ENCODE results near the gene SMPD3. TPM values are rescaled to one million over a fixed set of nuclear protein-coding genes. Genes with fewer than 3 reads are reported as not detected.

The SMPD3 gene
- total RNA-seq, 1 experiment from 2014 or later: 1.3 TPM

DNA sequence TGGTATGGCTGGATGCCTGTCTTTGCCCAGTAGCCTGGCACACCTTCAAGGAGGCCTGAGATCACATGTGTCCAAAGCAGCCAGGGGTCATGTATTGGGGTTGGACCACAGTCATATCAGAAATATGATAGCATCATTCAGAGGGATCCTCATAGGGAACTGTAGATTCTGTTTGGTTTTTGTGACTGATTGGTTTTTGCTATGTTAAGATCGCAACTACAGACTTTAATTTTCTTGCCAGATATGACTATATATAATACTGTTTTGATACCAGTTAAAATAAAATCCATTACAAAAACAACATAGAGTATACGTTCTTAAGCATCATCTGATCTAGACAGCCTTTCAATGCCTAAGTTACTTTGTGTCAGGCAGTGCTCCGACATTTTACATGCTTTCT, 11.8 kb upstream of the SMPD3 start:
- Histone ChIP-seq H3K36me3 (no peaks in the 10 kb centered on the region), H3K4me3 (no peak overlapping the region), H3K9me3 (replicated peaks) (no peaks in the 10 kb centered on the region), H3K27me3 (replicated peaks) (no peaks in the 10 kb centered on the region; the same call in 1 of the 2 replicates), H3K27ac (no peak overlapping the region), H3K4me1 (replicated peaks) (no peaks in the 10 kb centered on the region)
- DNase-seq (ENCODE audit: low read depth in 1 of 2, low spot score in 2 of 2): no peak

DNA sequence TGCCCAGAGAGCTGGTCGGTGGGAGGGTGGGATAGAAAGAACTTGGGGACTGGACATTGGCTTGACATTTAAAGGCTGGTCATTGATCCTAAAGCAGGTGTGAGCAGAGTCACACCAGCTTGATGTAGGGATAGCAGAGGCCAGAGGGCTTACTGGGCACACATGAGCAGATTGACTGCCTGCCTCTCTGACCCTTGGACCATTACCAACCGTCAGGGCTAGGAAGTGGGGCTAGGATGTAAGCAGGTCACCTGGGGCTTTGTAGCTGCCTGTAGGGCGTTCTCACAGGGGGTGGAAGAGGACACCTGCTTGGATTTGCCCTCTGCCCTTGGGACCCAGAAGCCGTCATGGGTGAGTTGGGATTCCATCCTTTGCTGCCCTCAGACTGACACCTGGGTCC, 11.1 kb upstream of the SMPD3 start:
- no peaks in the 10 kb centered on the region for H3K9me3 ChIP-seq (replicated peaks)
- DNase-seq (ENCODE audit: low read depth in 1 of 2, low spot score in 2 of 2): no peak
- H3K27me3 ChIP-seq (replicated peaks): no peaks in the 10 kb centered on the region; the same call in 1 of the 2 replicates
- no peak overlapping the region for H3K4me3 ChIP-seq
- no peak overlapping the region for H3K27ac ChIP-seq
- H3K36me3 ChIP-seq: no peaks in the 10 kb centered on the region
- no peaks in the 10 kb centered on the region for H3K4me1 ChIP-seq (replicated peaks)

- Histone ChIP-seq H3K36me3 (no peaks in the 10 kb centered on the region), H3K4me3 (no peak overlapping the region), H3K27ac (no peak overlapping the region), H3K9me3 (replicated peaks) (no peaks in the 10 kb centered on the region), H3K4me1 (replicated peaks) (no peaks in the 10 kb centered on the region), H3K27me3 (replicated peaks) (no peaks in the 10 kb centered on the region; the same call in 1 of the 2 replicates)
- DNase-seq (ENCODE audit: low read depth in 1 of 2, low spot score in 2 of 2): no peak
Observed at GRCh38 chr16:68458551-68458950, 10.2 kb upstream of the SMPD3 start.

GRCh38 chr16:68458101-68458500, 9.8 kb upstream of the SMPD3 start:
- H3K27ac ChIP-seq: no peak overlapping the region

GRCh38 chr16:68455631-68456030, 7.3 kb upstream of the SMPD3 start:
- Histone ChIP-seq H3K27ac (no peak overlapping the region), H3K4me3 (no peak overlapping the region), H3K36me3 (no peaks in the 10 kb centered on the region), H3K4me1 (replicated peaks) (peaks cover 19% of the 10 kb centered on the region), H3K27me3 (replicated peaks) (no peaks in the 10 kb centered on the region; the same call in 1 of the 2 replicates), H3K9me3 (replicated peaks) (no peaks in the 10 kb centered on the region)
- DNase-seq (ENCODE audit: low read depth in 1 of 2, low spot score in 2 of 2): no peak

More at GRCh38 chr16:68458101-68458500, 9.8 kb upstream of the SMPD3 start:
- Histone ChIP-seq H3K4me3 (no peak overlapping the region), H3K36me3 (no peaks in the 10 kb centered on the region), H3K27me3 (replicated peaks) (no peaks in the 10 kb centered on the region; the same call in 1 of the 2 replicates), H3K4me1 (replicated peaks) (no peaks in the 10 kb centered on the region; the same call in 1 of the 2 replicates), H3K9me3 (replicated peaks) (no peaks in the 10 kb centered on the region)
- no peak for DNase-seq (ENCODE audit: low read depth in 1 of 2, low spot score in 2 of 2)

GRCh38 chr16:68454920-68455435, 6.7 kb upstream of the SMPD3 start:
- Histone ChIP-seq H3K4me3 (no peak overlapping the region), H3K27me3 (replicated peaks) (no peaks in the 10 kb centered on the region; the same call in 1 of the 2 replicates), H3K9me3 (replicated peaks) (no peaks in the 10 kb centered on the region), H3K4me1 (replicated peaks) (peaks cover 21% of the 10 kb centered on the region), H3K36me3 (no peaks in the 10 kb centered on the region), H3K27ac (no peak overlapping the region)
- no peak for DNase-seq (ENCODE audit: low read depth in 1 of 2, low spot score in 2 of 2)

DNA sequence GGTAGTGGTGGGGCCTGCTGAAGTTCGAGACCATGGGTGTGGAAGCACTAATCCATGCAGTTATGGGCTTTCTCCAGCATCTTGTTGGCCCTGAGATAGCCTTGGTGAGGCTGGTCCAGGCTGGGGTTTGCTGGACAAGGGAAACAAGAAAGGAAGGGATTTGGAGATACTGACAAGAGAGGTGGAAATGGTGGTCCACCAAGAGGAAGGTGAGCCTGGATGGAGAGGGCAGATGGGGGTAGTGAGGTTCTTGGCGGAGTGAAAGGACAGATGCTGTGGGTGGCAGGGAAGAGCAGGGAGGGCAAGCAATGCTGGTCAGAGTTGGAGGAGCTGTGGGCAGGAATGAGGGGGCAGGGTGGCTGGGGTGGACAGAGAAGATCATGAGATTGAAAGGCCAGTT, 5.5 kb upstream of the SMPD3 start:
- Histone ChIP-seq H3K4me3 (no peak overlapping the region), H3K4me1 (replicated peaks) (peaks cover 21% of the 10 kb centered on the region), H3K36me3 (no peaks in the 10 kb centered on the region), H3K27ac (no peak overlapping the region), H3K27me3 (replicated peaks) (no peaks in the 10 kb centered on the region), H3K9me3 (replicated peaks) (no peaks in the 10 kb centered on the region)
- DNase-seq (ENCODE audit: low read depth in 1 of 2, low spot score in 2 of 2): no peak

- Histone ChIP-seq H3K27ac (peak overlapping the region; percentile 41), H3K4me1 (replicated peaks) (peaks cover 31% of the 10 kb centered on the region), H3K9me3 (replicated peaks) (no peaks in the 10 kb centered on the region), H3K4me3 (no peak overlapping the region), H3K36me3 (no peaks in the 10 kb centered on the region), H3K27me3 (replicated peaks) (no peaks in the 10 kb centered on the region)
- DNase-seq (ENCODE audit: low read depth in 1 of 2, low spot score in 2 of 2): peak in 1 of 2 experiments; percentile 43
Observed at GRCh38 chr16:68452176-68452575, 3.9 kb upstream of the SMPD3 start.

GRCh38 chr16:68451676-68452075, 3.4 kb upstream of the SMPD3 start:
- DNase-seq (ENCODE audit: low read depth in 1 of 2, low spot score in 2 of 2): peak in 1 of 2 experiments; percentile 25
- H3K27me3 ChIP-seq (replicated peaks): no peaks in the 10 kb centered on the region
- peaks cover 31% of the 10 kb centered on the region for H3K4me1 ChIP-seq (replicated peaks)
- peak overlapping the region; percentile 41 for H3K27ac ChIP-seq
- H3K36me3 ChIP-seq: no peaks in the 10 kb centered on the region
- no peaks in the 10 kb centered on the region for H3K9me3 ChIP-seq (replicated peaks)
- no peak overlapping the region for H3K4me3 ChIP-seq

- H3K4me3 ChIP-seq: no peak overlapping the region
- no peak overlapping the region for H3K27ac ChIP-seq
Observed at GRCh38 chr16:68450741-68451255, 2.5 kb upstream of the SMPD3 start.

GRCh38 chr16:68447653-68448359, 502 bp downstream of the SMPD3 start:
- no peak for DNase-seq (ENCODE audit: low read depth in 1 of 2, low spot score in 2 of 2)

More at GRCh38 chr16:68450741-68451255, 2.5 kb upstream of the SMPD3 start:
- no peaks in the 10 kb centered on the region for H3K27me3 ChIP-seq (replicated peaks)
- DNase-seq (ENCODE audit: low read depth in 1 of 2, low spot score in 2 of 2): no peak
- H3K36me3 ChIP-seq: no peaks in the 10 kb centered on the region
- peaks cover 31% of the 10 kb centered on the region for H3K4me1 ChIP-seq (replicated peaks)
- no peaks in the 10 kb centered on the region for H3K9me3 ChIP-seq (replicated peaks)

DNA sequence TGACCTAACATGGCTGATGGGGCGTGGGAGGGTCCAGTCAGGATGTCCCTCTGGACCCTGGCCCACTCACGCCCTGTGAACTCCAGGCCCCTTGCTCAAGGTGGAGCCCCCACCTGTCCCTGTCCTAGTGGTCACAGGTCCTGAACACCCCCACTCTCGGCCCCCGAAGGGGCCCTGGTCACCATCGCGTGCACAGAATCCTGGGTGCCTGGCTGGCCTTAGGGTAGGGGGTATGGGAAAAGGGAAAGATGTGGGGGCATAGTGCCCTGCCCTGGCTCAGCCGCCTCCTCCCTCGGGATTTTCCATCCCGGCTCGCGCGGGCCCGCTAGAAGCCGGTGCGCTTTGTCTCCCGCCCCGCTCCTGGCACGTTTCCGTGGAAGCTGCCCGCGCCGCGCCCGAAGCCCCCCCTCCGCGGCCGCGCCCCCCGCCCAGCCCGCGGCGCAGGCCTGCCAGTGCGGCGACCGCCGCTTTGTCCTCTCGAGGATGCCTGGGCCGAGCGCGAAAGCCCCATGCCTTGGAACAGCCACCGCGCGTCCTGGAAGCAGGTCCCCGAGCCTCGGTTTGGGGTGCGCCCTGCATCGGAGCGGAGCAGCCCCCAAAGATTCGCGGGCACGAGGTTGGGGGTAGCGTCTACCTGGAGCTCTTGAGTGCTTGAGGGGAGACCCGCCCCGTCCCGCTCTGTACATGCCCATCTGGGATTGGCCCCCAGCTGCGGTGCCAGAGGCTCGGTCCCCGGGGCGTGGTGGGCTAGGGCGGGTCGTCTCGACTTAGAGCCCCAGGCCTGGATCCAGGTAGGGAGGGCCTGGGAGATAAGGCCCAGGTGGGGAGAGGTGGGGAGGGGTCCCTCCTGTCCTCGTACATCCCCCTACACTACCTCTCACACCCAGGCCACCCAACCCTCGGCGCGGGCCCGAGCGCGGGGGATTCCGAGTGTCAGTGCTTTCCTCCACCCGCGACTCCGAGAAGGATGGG, 1.3 kb downstream of the SMPD3 start:
- peaks cover 25% of the 10 kb centered on the region for H3K4me1 ChIP-seq (replicated peaks)
- H3K27me3 ChIP-seq (replicated peaks): no peaks in the 10 kb centered on the region
- no peak for DNase-seq (ENCODE audit: low read depth in 1 of 2, low spot score in 2 of 2)
- no peak overlapping the region for H3K27ac ChIP-seq
- H3K9me3 ChIP-seq (replicated peaks): no peaks in the 10 kb centered on the region
- H3K4me3 ChIP-seq: no peak overlapping the region
- H3K36me3 ChIP-seq: no peaks in the 10 kb centered on the region

More at GRCh38 chr16:68447653-68448359, 502 bp downstream of the SMPD3 start:
- H3K27ac ChIP-seq: no peak overlapping the region
- peaks cover 31% of the 10 kb centered on the region for H3K4me1 ChIP-seq (replicated peaks)
- H3K27me3 ChIP-seq (replicated peaks): no peaks in the 10 kb centered on the region
- H3K36me3 ChIP-seq: no peaks in the 10 kb centered on the region
- no peaks in the 10 kb centered on the region for H3K9me3 ChIP-seq (replicated peaks)
- peak overlapping the region; percentile 30 for H3K4me3 ChIP-seq

GRCh38 chr16:68445458-68445857, 2.9 kb downstream of the SMPD3 start:
- no peaks in the 10 kb centered on the region for H3K36me3 ChIP-seq
- H3K27me3 ChIP-seq (replicated peaks): no peaks in the 10 kb centered on the region
- no peak overlapping the region for H3K27ac ChIP-seq
- DNase-seq (ENCODE audit: low read depth in 1 of 2, low spot score in 2 of 2): peak; percentile 12 to 49
- peaks cover 10% of the 10 kb centered on the region for H3K4me1 ChIP-seq (replicated peaks)
- H3K4me3 ChIP-seq: no peak overlapping the region
- no peaks in the 10 kb centered on the region for H3K9me3 ChIP-seq (replicated peaks)
